OCI-LY1 (cell line): ENCODE results near the gene SHROOM2.

Source experiments
- CTCF ChIP-seq: fragments of 200-600 bp; sonication (generic), shearing (Covaris generic); IDR thresholded peaks from 2 replicates; pipeline ENCODE4 v1.5.1; 2017; ENCODE audit warnings: mild to moderate bottlenecking, antibody characterized with exemption, low read length, moderate library complexity, mixed read lengths
- EZH2 ChIP-seq: fragments of 200-600 bp; sonication (generic), shearing (Covaris generic); IDR thresholded peaks from 2 replicates; pipeline ENCODE4 v1.8.0; 2017; ENCODE audit warnings: borderline replicate concordance, mixed run types, mild to moderate bottlenecking, antibody characterized with exemption, low read length, moderate library complexity, mixed read lengths

GRCh38 chrX:9890681-9891091 is 104.5 kb downstream of the SHROOM2 start:
- TF ChIP-seq CTCF: no peak
- TF ChIP-seq EZH2: no peak
